Sigmoid colon (tissue), 3 donors: ENCODE data around the gene METAP1D.

Experiments used
- CTCF ChIP-seq, 4 experiments: fragments of 450-650 bp in 3 of 4; fragments of 200-600 bp in 1 of 4; IDR thresholded peaks; one replicate each; pipeline ENCODE4 v1.5.1; 2016 to 2019; ENCODE audit warnings: antibody characterized with exemption in 4 of 4, mild to moderate bottlenecking in 3 of 4, moderate library complexity in 2 of 4
- POLR2A ChIP-seq, 2 donors: fragments of 450-650 bp; IDR thresholded peaks; one replicate each; pipeline ENCODE4 v1.6.1; 2016; ENCODE audit warnings: antibody characterized with exemption in 2 of 2, mild to moderate bottlenecking in 2 of 2, moderate library complexity in 2 of 2

- TF ChIP-seq CTCF (IDR thresholded peaks at IDR 0.05): no peak
- peak in 1 of 2 donors; percentile 12 for TF ChIP-seq POLR2A (IDR thresholded peaks at IDR 0.05)
Observed at GRCh38 chr2:172084645-172085459, 85.1 kb downstream of the METAP1D start.
